ENCODE measurements around the gene LMF1.

DNA sequence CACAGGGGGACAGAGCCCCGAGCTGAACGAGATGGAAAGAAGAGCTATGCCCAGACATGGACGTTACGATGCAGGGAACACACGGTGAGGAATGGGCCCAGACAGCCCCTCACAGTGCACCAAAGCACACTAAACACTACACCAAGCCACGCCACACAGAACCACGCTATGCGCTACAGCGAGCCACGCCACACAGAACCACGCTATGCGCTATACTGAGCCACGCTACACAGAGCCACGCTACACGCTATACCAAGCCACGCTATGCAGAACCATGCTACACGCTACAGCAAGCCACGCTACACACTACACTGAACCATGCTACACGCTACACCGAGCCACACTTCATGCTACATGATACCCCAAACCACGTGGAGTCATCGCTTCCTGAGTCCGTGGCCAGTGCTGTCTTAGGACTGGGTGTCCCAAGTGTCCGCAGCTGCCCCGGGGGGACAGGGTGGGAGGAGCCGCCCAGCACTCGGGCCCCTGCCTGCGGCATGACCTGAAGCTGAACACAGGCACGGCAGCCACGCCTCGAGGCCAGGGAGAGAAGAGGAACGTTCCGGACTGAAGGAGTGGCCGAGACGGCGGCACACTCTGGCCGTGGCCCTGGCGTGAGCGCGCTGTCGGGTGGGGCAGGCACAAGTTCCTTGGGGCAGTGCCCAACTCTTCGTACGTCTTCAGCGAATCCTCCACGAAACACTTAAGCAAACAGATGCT, 61.3 kb downstream of the LMF1 start:
- TF ChIP-seq, protein P1, sequence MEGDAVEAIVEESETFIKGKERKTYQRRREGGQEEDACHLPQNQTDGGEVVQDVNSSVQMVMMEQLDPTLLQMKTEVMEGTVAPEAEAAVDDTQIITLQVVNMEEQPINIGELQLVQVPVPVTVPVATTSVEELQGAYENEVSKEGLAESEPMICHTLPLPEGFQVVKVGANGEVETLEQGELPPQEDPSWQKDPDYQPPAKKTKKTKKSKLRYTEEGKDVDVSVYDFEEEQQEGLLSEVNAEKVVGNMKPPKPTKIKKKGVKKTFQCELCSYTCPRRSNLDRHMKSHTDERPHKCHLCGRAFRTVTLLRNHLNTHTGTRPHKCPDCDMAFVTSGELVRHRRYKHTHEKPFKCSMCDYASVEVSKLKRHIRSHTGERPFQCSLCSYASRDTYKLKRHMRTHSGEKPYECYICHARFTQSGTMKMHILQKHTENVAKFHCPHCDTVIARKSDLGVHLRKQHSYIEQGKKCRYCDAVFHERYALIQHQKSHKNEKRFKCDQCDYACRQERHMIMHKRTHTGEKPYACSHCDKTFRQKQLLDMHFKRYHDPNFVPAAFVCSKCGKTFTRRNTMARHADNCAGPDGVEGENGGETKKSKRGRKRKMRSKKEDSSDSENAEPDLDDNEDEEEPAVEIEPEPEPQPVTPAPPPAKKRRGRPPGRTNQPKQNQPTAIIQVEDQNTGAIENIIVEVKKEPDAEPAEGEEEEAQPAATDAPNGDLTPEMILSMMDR (IDR thresholded peaks at IDR 0.05): no peak
- TF ChIP-seq POLR2A (IDR thresholded peaks at IDR 0.05): no peak
- no peak for TF ChIP-seq POLR2AphosphoS5 (IDR thresholded peaks at IDR 0.05)

Measured in prostate gland (tissue), 2 donors.